Measurements from ENCODE around the gene FAM180A.
"Not testable (repeated sequence)": the region's sequence is repeated elsewhere in the genome, so short reads cannot be mapped to it uniquely, and the experiment has no call there.

FAM180A gene

DNA sequence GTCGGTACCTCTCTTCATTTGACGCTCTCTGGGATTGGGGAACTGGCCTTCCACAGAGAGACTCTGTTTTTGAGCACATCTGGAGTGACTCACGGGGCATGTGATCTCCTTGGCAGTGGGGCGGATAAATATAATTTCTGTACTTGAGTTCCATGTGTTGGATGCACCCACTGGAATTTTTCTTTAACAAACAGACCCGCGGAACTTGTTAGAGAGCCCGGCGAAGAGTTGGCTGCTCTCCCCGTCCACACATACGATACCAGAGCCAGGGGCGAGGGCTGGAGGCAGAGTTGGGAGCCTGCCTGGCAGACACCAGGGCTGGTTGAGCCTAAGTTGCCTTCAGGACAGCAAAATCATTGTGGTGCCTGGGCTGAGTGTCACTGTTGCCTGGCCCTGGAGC lies at the start of gene FAM180A:
Gene FAM180A (minus strand): TSS at position 44 of the 400 bp plus-strand sequence. CDS start 233 bp downstream, outside the sequence.
- no peak for DNase-seq (ENCODE audit: low read depth in 2 of 2)

- DNase-seq (ENCODE audit: low read depth in 2 of 2) = no peak
Observed at GRCh38 chr7:135798095-135798494, 49.5 kb upstream of the FAM180A start.

DNA sequence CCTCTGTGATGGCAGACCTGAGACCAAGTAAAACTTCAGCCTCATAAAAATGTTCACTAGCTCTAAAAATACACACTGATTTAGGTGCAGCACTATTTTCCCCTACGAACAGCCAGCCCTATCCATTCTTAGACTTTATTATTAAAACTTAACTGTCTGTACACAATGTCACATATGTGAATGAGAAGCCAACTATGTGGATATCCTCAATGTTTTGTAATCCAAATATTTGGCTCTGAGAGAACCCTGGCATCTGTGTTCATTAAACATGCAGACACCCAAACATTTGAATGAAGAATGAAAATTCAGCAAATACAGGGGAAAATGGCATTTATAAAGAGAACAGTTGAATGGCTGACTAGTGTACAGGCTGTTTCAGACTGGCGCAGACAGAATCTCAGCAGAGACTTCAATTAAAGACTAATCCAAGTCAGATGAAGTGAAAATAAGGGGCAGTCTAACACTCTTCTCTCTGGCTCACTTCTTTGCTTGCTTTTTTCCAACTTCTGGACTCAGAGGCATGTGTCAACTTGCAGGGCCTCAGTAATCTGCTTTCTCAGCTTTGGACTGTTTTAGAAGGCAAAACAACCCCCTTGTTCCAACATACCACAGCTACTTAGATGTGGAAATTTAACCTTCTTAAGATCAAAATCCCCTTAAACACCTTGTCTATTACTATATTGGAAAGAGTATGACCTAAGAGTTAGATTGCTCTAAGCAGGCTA lies 47.4 kb upstream of the FAM180A start:
- DNase-seq (ENCODE audit: low read depth in 2 of 2) = no peak

- no peak for DNase-seq (ENCODE audit: low read depth in 2 of 2)
Observed at GRCh38 chr7:135793841-135794240, 45.2 kb upstream of the FAM180A start.

- no peak for DNase-seq (ENCODE audit: low read depth in 2 of 2)
Observed at GRCh38 chr7:135792866-135793265, 44.3 kb upstream of the FAM180A start.

- no peak for DNase-seq (ENCODE audit: low read depth in 2 of 2)
Observed at GRCh38 chr7:135792363-135792668, 43.7 kb upstream of the FAM180A start.

DNA sequence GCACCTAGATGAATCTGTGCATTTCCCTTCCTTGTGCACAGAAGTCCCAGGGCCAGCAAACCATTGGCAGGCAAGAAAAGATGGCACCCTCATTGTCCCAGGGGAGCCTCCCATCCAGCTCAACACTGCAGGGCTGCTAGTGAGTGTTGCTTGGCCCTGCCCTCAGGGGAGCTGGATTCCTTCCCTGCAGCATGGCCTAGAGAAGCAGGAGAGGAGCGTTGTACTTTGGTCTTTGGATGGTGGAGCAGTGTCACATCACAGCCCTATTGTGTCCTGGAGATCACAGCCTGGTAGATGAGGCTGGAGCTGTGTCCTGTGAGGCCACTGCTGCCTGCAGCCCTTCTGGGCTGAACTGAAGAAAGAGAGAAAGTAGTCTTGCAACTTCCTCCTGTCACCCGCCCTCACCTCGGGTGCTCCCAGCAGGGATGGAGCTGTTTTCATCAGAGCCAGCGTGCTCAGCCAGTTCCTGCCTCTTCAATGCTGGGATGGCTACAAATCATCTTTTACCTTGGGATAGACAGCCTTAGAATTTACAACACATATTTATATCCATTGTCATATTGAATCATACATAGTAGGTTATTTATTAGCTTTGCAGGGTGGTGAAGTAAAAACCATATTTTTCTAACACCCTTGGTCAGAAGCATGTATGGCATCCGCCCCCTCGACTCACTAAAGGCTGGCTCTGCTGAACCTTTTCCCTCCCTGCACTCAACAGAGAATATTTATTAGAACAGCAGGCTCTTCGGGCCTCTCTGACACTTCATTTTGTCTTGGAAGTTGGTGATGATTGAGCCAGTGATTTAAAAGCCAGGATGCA lies 43.1 kb upstream of the FAM180A start:
- no peak for DNase-seq (ENCODE audit: low read depth in 2 of 2)

- DNase-seq (ENCODE audit: low read depth in 2 of 2) = no peak
Observed at GRCh38 chr7:135790371-135790977, 41.9 kb upstream of the FAM180A start.

DNA sequence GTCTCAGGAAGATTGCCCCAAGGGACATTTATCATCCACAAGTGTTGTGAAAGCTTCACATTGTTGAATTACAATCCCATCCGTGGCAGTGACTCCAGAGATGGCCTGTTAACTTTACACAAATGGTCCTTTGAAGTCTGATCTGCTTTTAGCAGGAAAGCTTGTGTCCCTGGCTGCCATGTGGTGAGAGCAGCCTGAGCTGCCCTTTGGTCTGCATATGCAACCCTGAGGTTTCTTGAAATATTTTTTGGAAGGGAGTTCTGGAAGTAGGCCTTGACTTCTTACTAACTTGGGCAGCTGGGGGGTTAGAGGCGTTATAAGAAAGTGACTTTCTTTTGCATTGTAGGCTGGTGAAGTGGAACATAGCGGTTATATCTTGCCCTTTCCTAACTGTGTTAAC lies 41.3 kb upstream of the FAM180A start:
- DNase-seq (ENCODE audit: low read depth in 2 of 2) = no peak

- no peak for DNase-seq (ENCODE audit: low read depth in 2 of 2)
Observed at GRCh38 chr7:135789431-135789830, 40.8 kb upstream of the FAM180A start.

DNA sequence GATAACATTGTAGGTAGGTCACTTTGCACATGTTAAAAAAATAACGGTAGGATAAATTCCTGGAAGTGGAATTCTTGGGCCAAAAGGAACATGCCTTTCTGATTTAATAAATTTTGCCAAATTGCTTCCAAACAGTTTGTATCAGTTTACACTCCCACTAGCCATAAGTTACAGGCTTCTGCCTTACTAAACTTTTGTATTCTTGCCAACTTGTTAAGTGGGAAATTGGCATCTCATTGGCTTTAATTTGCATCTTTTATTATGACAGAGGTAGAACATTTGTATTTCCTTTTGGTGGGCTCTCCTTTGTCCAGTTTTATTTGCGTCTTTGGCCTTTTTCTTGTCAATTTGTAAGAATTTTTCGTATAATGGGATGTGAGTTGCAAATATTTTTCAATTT lies 38.3 kb upstream of the FAM180A start:
- no peak for DNase-seq (ENCODE audit: low read depth in 2 of 2)

DNA sequence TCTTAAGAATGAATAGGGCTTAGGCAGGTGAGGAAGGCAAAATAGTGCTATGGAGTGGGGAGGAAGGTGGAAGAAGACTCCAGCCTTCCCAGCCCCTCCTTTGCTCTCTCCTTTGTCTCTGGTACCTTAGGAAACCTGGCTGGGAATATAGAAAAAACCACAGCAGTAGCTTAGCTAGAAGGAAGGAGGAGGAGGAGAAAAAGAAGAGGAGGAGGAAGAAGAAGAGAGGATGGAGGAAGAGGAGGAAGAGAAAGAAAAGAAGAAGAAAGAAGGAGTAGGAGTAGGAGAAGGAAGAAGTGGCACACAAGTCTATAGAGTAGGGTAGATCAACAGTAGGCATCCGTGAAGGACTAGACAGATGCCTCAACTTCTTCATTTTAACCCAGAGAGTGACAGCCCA lies 36.5 kb upstream of the FAM180A start:
- no peak for DNase-seq (ENCODE audit: low read depth in 2 of 2)

- no peak for DNase-seq (ENCODE audit: low read depth in 2 of 2)
Observed at GRCh38 chr7:135784013-135784412, 35.4 kb upstream of the FAM180A start.

GRCh38 chr7:135782801-135783200 lies 34.2 kb upstream of the FAM180A start:
- DNase-seq (ENCODE audit: low read depth in 2 of 2) = no peak

GRCh38 chr7:135782377-135782776 lies 33.8 kb upstream of the FAM180A start:
- no peak for DNase-seq (ENCODE audit: low read depth in 2 of 2)

DNA sequence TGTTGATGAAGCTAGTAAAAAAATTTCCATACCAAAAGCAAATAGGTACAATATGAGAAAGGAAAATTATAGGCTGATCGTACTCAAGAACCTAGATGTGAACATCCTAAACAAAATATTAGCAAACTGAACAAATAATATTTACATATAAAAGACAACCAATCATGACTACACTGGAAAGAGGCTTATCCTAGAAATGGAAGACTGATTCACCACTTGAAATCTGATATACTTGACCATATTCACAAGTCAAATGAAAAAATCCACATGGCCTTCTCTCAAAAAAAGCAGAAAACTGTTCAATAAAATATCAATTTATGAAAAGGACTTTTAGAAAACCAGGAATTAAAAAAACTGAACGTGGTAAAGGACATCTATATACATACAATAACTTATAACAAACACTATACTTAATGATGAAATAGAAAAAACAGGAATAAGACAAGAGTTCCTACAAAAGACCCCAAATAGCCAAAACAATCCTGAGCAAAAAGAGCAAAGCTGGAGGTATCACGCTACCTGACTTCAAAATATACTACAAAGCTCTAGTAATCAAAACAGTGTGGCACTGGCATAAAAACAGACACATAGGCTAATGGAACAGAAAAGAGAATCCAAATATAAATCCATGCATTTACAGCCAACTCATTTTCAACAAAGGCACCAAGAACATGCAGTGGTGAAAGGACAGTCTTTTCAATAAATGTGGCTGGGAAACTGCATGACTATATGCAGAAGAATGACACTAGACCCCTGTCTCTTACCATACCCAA lies 29.2 kb upstream of the FAM180A start:
- no peak for DNase-seq (ENCODE audit: low read depth in 2 of 2)

GRCh38 chr7:135775915-135776314 lies 27.3 kb upstream of the FAM180A start:
- not testable (repeated sequence) for DNase-seq (ENCODE audit: low read depth in 2 of 2)

- DNase-seq (ENCODE audit: low read depth in 2 of 2) = no peak
Observed at GRCh38 chr7:135775230-135775629, 26.6 kb upstream of the FAM180A start.

- no peak for DNase-seq (ENCODE audit: low read depth in 2 of 2)
Observed at GRCh38 chr7:135774284-135774683, 25.7 kb upstream of the FAM180A start.

GRCh38 chr7:135773464-135773863 lies 24.9 kb upstream of the FAM180A start:
- no peak for DNase-seq (ENCODE audit: low read depth in 2 of 2)

DNA sequence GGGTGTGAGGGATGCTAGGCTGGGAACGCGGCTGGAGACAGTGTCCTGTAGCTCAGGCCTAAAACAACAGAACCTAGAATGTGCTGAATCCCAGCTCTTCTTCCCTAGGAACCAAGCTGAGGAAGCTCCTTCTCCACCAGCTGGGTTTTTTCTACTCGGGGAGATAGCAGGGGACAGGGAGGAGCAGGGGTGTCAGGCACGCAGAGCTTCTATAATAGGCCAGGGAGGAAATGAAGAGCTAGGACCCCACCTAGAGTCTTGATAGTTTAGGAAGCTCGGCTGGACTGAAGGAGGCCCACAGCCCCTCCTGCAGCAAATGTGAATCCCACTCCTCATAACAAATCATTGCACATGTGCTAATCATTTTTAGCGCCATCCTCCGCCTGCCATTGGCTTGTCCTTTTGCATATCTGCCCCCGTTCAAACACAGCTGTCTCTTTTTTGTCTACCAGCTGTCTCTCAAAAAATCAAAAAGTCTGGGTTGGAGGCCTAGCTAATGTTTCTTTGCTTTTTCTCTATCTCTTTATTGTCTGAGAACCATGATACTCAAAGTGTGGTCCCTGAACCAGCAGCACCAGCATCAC lies 24.1 kb upstream of the FAM180A start:
- no peak for DNase-seq (ENCODE audit: low read depth in 2 of 2)
